HepG2 (cell line): ENCODE results near the gene IL1RL1. TPM values are rescaled to one million over a fixed set of nuclear protein-coding genes. Genes with fewer than 3 reads are reported as not detected.

Experiments
- ATAC-seq: fragments of 200-7000 bp; cut with Tn5 transposase; 3 replicates; pipeline ENCODE4 v1.9.1; 2020; ENCODE audit warnings: mild to moderate bottlenecking, moderate library complexity
- BruUV-seq: library from RNA; stranded (reverse); fragments of 400-500 nt; replicated peaks from 2 replicates; lab custom pipeline; 2021; lab: Mats Ljungman, UMichigan
- CTCF ChIA-PET: fragments of 300-600 bp; formaldehyde crosslinking; extraction: SDS; loops from one replicate; lab custom pipeline; 2021; ENCODE audit warnings: low total read pairs, inconsistent platforms, low intra/inter-chr PET ratio; lab: Yijun Ruan, JAX
- POLR2A ChIA-PET: fragments of 350-600 bp; sonication (Branson Sonifier 250); formaldehyde crosslinking; loops from one replicate; lab custom pipeline; 2020; ENCODE audit warnings: antibody characterized with exemption, inconsistent platforms; lab: Yijun Ruan, JAX
- DNase-seq: peaks from one replicate; pipeline ENCODE4 v3.0.0-alpha.2; 2015; ENCODE audit warnings: low spot score
- FAIRE-seq: peaks from 3 replicates; lab custom pipeline; 2011; peaks lifted over from hg19 to GRCh38; lab: Jason Lieb, UNC
- H2AFZ ChIP-seq: one replicate; pipeline ENCODE4 v1.6.1; 2011; ENCODE audit warnings: low read length, inconsistent platforms
- H3K27ac ChIP-seq: fragments of 300-600 bp; 3 replicates; pipeline ENCODE4 v1.8.0; 2011; ENCODE audit warnings: mixed run types, mild to moderate bottlenecking, mixed read lengths, low read length, inconsistent platforms; ENCODE audit not compliant: insufficient read depth; ENCODE audit errors: extremely low read length
- H3K27me3 ChIP-seq, 2 experiments: fragments of 200-600 bp in 1 of 2; 2 replicates in 1 of 2; 3 replicates in 1 of 2; pipeline versions ENCODE4 v1.6.0 to v1.8.0; 2011; ENCODE audit warnings: low read length in 2 of 2, mild to moderate bottlenecking in 2 of 2, moderate library complexity in 2 of 2, inconsistent platforms in 1 of 2; ENCODE audit not compliant: insufficient read depth in 2 of 2, control insufficient read depth in 1 of 2
- H3K36me3 ChIP-seq, 2 experiments: fragments of 200-600 bp in 1 of 2; replicated peaks in 1 of 2; 2 replicates in 1 of 2; 3 replicates in 1 of 2; pipeline versions ENCODE4 v1.5.1 to v1.8.0; 2011; ENCODE audit warnings: low read length in 2 of 2, inconsistent platforms in 1 of 2; ENCODE audit not compliant: insufficient read depth in 2 of 2, control insufficient read depth in 1 of 2
- H3K4me1 ChIP-seq: 2 replicates; pipeline ENCODE4 v1.5.1; 2012; ENCODE audit warnings: low read length, inconsistent platforms; ENCODE audit not compliant: insufficient read depth
- H3K4me2 ChIP-seq: 2 replicates; pipeline ENCODE4 v1.6.0; 2011; ENCODE audit warnings: low read depth, low read length, inconsistent platforms
- H3K4me3 ChIP-seq, 3 experiments: fragments of 200-600 bp in 1 of 3; sonication (generic), shearing (Covaris generic) in 1 of 3; replicated peaks in 1 of 3; 2 replicates each; pipeline ENCODE4 v1.5.1; 2011 to 2016; ENCODE audit warnings: low read length in 3 of 3, inconsistent platforms in 2 of 3, low read depth in 2 of 3, mild to moderate bottlenecking in 2 of 3, control low read depth in 1 of 3, mixed read lengths in 1 of 3; ENCODE audit not compliant: insufficient read depth in 1 of 3
- H3K79me2 ChIP-seq: one replicate; pipeline ENCODE4 v1.6.1; 2011; ENCODE audit warnings: low read length, inconsistent platforms; ENCODE audit not compliant: insufficient read depth
- H3K9ac ChIP-seq: 2 replicates; pipeline ENCODE4 v1.6.0; 2011; ENCODE audit warnings: mild to moderate bottlenecking, low read depth, low read length, inconsistent platforms; ENCODE audit not compliant: insufficient read depth
- H3K9me3 ChIP-seq: 2 replicates; pipeline ENCODE4 v1.5.1; 2012; ENCODE audit warnings: mild to moderate bottlenecking, low read length
- H4K20me1 ChIP-seq: 2 replicates; pipeline ENCODE4 v1.6.0; 2011; ENCODE audit warnings: inconsistent platforms, mild to moderate bottlenecking, low read length, moderate library complexity; ENCODE audit not compliant: insufficient read depth
- FOXP1 ChIP-seq, 2 experiments: fragments of 450-650 bp in 1 of 2; IDR thresholded peaks; 2 replicates each; pipeline ENCODE4 v1.6.1; 2017 to 2018; ENCODE audit warnings: antibody characterized with exemption in 1 of 2
- HOXD1 ChIP-seq: sonication (generic); formaldehyde crosslinking; IDR thresholded peaks from 2 replicates; pipeline ENCODE4 v1.5.0; 2020; ENCODE audit warnings: missing genetic modification reagents
- LRRFIP1 ChIP-seq: sonication (generic); formaldehyde crosslinking; conservative IDR thresholded peaks from 2 replicates; pipeline ENCODE4 v1.4.0; 2020; ENCODE audit warnings: missing genetic modification reagents
- NCOA2 ChIP-seq: sonication (generic); formaldehyde crosslinking; IDR thresholded peaks from 2 replicates; pipeline ENCODE4 v1.8.0; 2022; ENCODE audit warnings: inconsistent platforms
- POLR2AphosphoS2 ChIP-seq: IDR thresholded peaks from 2 replicates; pipeline ENCODE4 v1.6.1; 2011; ENCODE audit warnings: low read depth, low read length, improper control_type of control experiment
- RFX1 ChIP-seq: fragments of 450-650 bp; IDR thresholded peaks from 2 replicates; pipeline ENCODE4 v1.6.1; 2017
- RXRB ChIP-seq: IDR thresholded peaks from 2 replicates; pipeline ENCODE4 v1.6.1; 2016; ENCODE audit warnings: borderline replicate concordance, missing genetic modification reagents, missing compliant biosample characterization
- ZNF256 ChIP-seq: sonication (generic); formaldehyde crosslinking; conservative IDR thresholded peaks from 2 replicates; pipeline ENCODE4 v1.4.0; 2020; ENCODE audit warnings: missing genetic modification reagents
- ZNF350 ChIP-seq: sonication (generic); formaldehyde crosslinking; IDR thresholded peaks from 2 replicates; pipeline ENCODE4 v1.4.0; 2020; ENCODE audit warnings: mild to moderate bottlenecking, low read depth, missing genetic modification reagents, borderline replicate concordance
- WGBS: methylation state at CpG from one replicate; pipeline ENCODE4 v1.1.6; 2017; ENCODE audit warnings: low lambda C conversion rate; 5-methylcytosine and 5-hydroxymethylcytosine counted together
- in situ Hi-C: cut with HindIII; loops from 2 replicates; pipeline ENCODE4 v1.10.0; 2017; ENCODE audit warnings: low pct_unique_long_range_greater_than_20kb; ENCODE audit not compliant: extremely low pct_ligation_motif_present
- intact Hi-C: fragments of 100-400 bp; cut with micrococcal nuclease; formaldehyde crosslinking; loops from one replicate; pipeline ENCODE4 v1.10.0; 2022; ENCODE audit not compliant: unreplicated experiment
- polyA plus RNA-seq, 8 experiments: library from polyadenylated mRNA; depleted of rRNA in 3 of 8; stranded (reverse) in 7 of 8; unstranded in 1 of 8; fragments of >200 nt; fragmentation: Illumina TruSeq in 4 of 8; extraction: Trizol in 4 of 8; gene quantifications; 2 replicates each; pipeline versions ENCODE4 v1.2.1 to v1.2.3, GENCODE V29; 2011 to 2016; ENCODE audit warnings: low read depth in 4 of 8, missing spikeins in 1 of 8, mixed read lengths in 1 of 8; ENCODE audit not compliant: insufficient read depth in 1 of 8
- total RNA-seq, 5 experiments: library from RNA; depleted of rRNA; stranded (reverse); fragments of >200 nt; fragmentation: Illumina TruSeq; extraction: Trizol; gene quantifications; 2 replicates each; pipeline ENCODE4 v1.2.3, GENCODE V29; 2016; ENCODE audit warnings: low read depth in 1 of 5

Gene IL1RL1
- total and polyA plus RNA-seq, 2 of the 13 experiments (the other 11 are each of a cell fraction or from before 2014, with no cell fraction given), result 0.02 to 0.03 TPM

GRCh38 chr2:102391565-102391964, 80.2 kb downstream of the IL1RL1 start:
- H3K4me3 ChIP-seq, result no peak overlapping the region
- H3K79me2 ChIP-seq, result no peaks in the 10 kb centered on the region
- DNase-seq, result no peak
- ChIA-PET CTCF (no interaction called here), POLR2A (no interaction called here)
- FAIRE-seq, result no peak
- H3K9ac ChIP-seq, result no peak overlapping the region
- H3K36me3 ChIP-seq, result no peaks in the 10 kb centered on the region
- no peak overlapping the region for H2AFZ ChIP-seq
- no peak for TF ChIP-seq POLR2AphosphoS2
- no peak for TF ChIP-seq FOXP1 (IDR thresholded peaks at IDR 0.05)
- no peak for TF ChIP-seq FOXP1 (CRISPR knock-in tag; IDR thresholded peaks at IDR 0.05)
- no peak for TF ChIP-seq ZNF350
- TF ChIP-seq RFX1, result no peak
- no peak for TF ChIP-seq LRRFIP1 (CRISPR knock-in tag)
- no peak for TF ChIP-seq NCOA2 (CRISPR knock-in tag)
- TF ChIP-seq HOXD1 (CRISPR knock-in tag), result no peak
- no peak for TF ChIP-seq RXRB (CRISPR knock-in tag)
- no peak for TF ChIP-seq ZNF256 (CRISPR knock-in tag)
- no peak overlapping the region for H3K4me2 ChIP-seq
- BruUV-seq, result no TSS peak
- H3K9me3 ChIP-seq, result no peaks in the 10 kb centered on the region
- no peaks in the 10 kb centered on the region for H3K27me3 ChIP-seq
- in situ Hi-C loops, result no loop called here
- WGBS, result 41% methylated on average over 2 of the region's 2 CpGs
- ATAC-seq, result no peak
- no peak overlapping the region for H3K27ac ChIP-seq
- H4K20me1 ChIP-seq, result no peaks in the 10 kb centered on the region
- H3K4me1 ChIP-seq, result no peaks in the 10 kb centered on the region
- intact Hi-C loops, result no loop called here
